GM23248 (cell line): ENCODE measurements around the gene F13B. TPM values are rescaled to one million over a fixed set of nuclear protein-coding genes. Genes with fewer than 3 reads are reported as not detected.
A peak's percentile ranks its signal among the peaks of the same experiment; 100 is the strongest.

Source experiments
- DNase-seq: peaks from one replicate; pipeline ENCODE4 v3.0.0-alpha.2; 2015
- H2AFZ ChIP-seq: fragments of 200-600 bp; sonication (generic); 2 replicates; pipeline ENCODE4 v1.6.1; 2016; ENCODE audit warnings: antibody characterized with exemption
- H3F3A ChIP-seq: fragments of 200-600 bp; sonication (generic); 2 replicates; pipeline ENCODE4 v1.6.1; 2016; ENCODE audit warnings: mild to moderate bottlenecking, antibody characterized with exemption, mixed run types; ENCODE audit not compliant: insufficient read depth
- H3K27ac ChIP-seq: fragments of 200-600 bp; sonication (generic); 2 replicates; pipeline ENCODE4 v1.5.1; 2016; ENCODE audit warnings: mild to moderate bottlenecking
- H3K27me3 ChIP-seq: fragments of 200-600 bp; sonication (generic); replicated peaks from 2 replicates; pipeline ENCODE4 v1.6.1; 2016; ENCODE audit warnings: mild to moderate bottlenecking; ENCODE audit not compliant: insufficient read depth
- H3K36me3 ChIP-seq: fragments of 200-600 bp; sonication (generic); 2 replicates; pipeline ENCODE4 v1.6.1; 2016; ENCODE audit warnings: low read depth, mild to moderate bottlenecking
- H3K4me1 ChIP-seq: fragments of 200-600 bp; sonication (generic); 2 replicates; pipeline ENCODE4 v1.6.1; 2016; ENCODE audit warnings: mild to moderate bottlenecking; ENCODE audit not compliant: insufficient read depth
- H3K4me2 ChIP-seq: fragments of 200-600 bp; sonication (generic); one replicate; pipeline ENCODE4 v1.6.1; 2016; ENCODE audit warnings: mild to moderate bottlenecking; ENCODE audit not compliant: unreplicated experiment
- H3K4me3 ChIP-seq: fragments of 200-600 bp; sonication (generic); 2 replicates; pipeline ENCODE4 v1.5.1; 2016; ENCODE audit warnings: mild to moderate bottlenecking
- H3K79me2 ChIP-seq: fragments of 200-600 bp; sonication (generic); 2 replicates; pipeline ENCODE4 v1.6.1; 2016; ENCODE audit warnings: mild to moderate bottlenecking; ENCODE audit not compliant: insufficient read depth
- H3K9ac ChIP-seq: fragments of 200-600 bp; sonication (generic); 2 replicates; pipeline ENCODE4 v1.6.1; 2016; ENCODE audit warnings: mild to moderate bottlenecking
- H3K9me2 ChIP-seq: fragments of 200-600 bp; sonication (generic); 2 replicates; pipeline ENCODE4 v1.6.1; 2016; ENCODE audit warnings: mixed run types, mild to moderate bottlenecking, moderate library complexity; ENCODE audit not compliant: insufficient read depth
- H3K9me3 ChIP-seq: fragments of 200-600 bp; sonication (generic); one replicate; pipeline ENCODE4 v1.6.1; 2017; ENCODE audit warnings: low read depth
- H4K20me1 ChIP-seq: fragments of 200-600 bp; sonication (generic); 2 replicates; pipeline ENCODE4 v1.6.0; 2016; ENCODE audit not compliant: insufficient read depth
- EZH2 ChIP-seq: fragments of 200-600 bp; sonication (generic); IDR thresholded peaks from 2 replicates; pipeline ENCODE4 v1.6.1; 2018; ENCODE audit warnings: antibody characterized with exemption, mild to moderate bottlenecking; ENCODE audit not compliant: insufficient read depth, poor library complexity, severe bottlenecking
- EZH2phosphoT487 ChIP-seq: fragments of 200-600 bp; sonication (generic); IDR thresholded peaks from 2 replicates; pipeline ENCODE4 v1.6.1; 2018; ENCODE audit warnings: antibody characterized with exemption, moderate library complexity, mild to moderate bottlenecking, low read depth; ENCODE audit not compliant: insufficient read depth
- WGBS, 2 experiments: methylation state at CpG; one replicate each; pipeline ENCODE4 v1.1.6; 2015 to 2017; ENCODE audit warnings: low lambda C conversion rate in 2 of 2, low coverage in 1 of 2; ENCODE audit errors: missing lambda C conversion rate in 2 of 2; 5-methylcytosine and 5-hydroxymethylcytosine counted together
- in situ Hi-C: fragments of 300-500 bp; cut with MboI; formaldehyde crosslinking; loops from 2 replicates; pipeline ENCODE4 v1.15.0; 2020
- polyA plus RNA-seq: library from polyadenylated mRNA; unstranded; fragments of >200 nt; fragmentation: Nextera tagmentation; extraction: Ambion mirVana; gene quantifications from 2 replicates; pipeline ENCODE4 v1.2.1, GENCODE V29; 2016
- total RNA-seq: library from RNA; depleted of rRNA; stranded (reverse); fragments of >200 nt; shearing (Covaris generic); gene quantifications from 2 replicates; pipeline ENCODE4 v1.2.3, GENCODE V29; 2014; rRNA removed

The F13B gene
- total RNA-seq (not detected in 2 replicates), polyA plus RNA-seq (not detected in 2 replicates)

GRCh38 chr1:197066719-197067456 lies at the start of gene F13B:
F13B (minus strand) TSS chr1:197067260; CDS start chr1:197067223, 37 bp downstream.
- no peaks in the 10 kb centered on the region for H3K27me3 ChIP-seq

DNA sequence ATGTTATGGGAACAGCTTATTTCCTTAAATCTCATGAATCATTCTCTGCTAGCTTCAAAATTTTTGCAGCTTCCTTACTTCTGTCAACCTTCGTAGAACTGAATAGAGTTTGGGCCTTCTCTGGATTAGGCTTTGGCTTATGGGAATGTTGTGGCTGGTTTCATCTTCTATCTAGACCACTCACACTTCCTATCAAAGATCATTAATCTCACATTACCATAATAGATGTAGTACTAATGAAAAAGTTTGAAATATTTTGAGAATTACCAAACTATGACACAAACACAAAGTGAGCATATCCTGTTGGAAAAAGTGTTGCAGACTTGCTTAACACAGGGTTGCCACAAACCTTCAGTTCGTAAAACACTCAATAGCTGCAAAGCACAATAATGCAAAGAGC lies 49.1 kb upstream of the F13B start:
- H3K9ac ChIP-seq = no peak overlapping the region
- no peaks in the 10 kb centered on the region for H3K79me2 ChIP-seq
- in situ Hi-C loops = no loop called here
- H3K27me3 ChIP-seq = no peaks in the 10 kb centered on the region
- TF ChIP-seq EZH2 (no peak), EZH2phosphoT487 (no peak)
- H3K4me3 ChIP-seq = no peak overlapping the region
- WGBS, 2 experiments = 100% methylated on average over 2 of the region's 2 CpGs
- no peak overlapping the region for H3K4me2 ChIP-seq
- no peaks in the 10 kb centered on the region for H3K9me3 ChIP-seq
- 0 out of 2 replicates have a peak, but pooled peaks cover 3% of the 10 kb centered on the region for H3K36me3 ChIP-seq
- H2AFZ ChIP-seq = peak overlapping the region; percentile 30; the same call in 1 of the 2 replicates
- H3K9me2 ChIP-seq = no peaks in the 10 kb centered on the region
- no peaks in the 10 kb centered on the region for H3K4me1 ChIP-seq
- DNase-seq = no peak
- H3F3A ChIP-seq = no peaks in the 10 kb centered on the region
- H4K20me1 ChIP-seq = no peaks in the 10 kb centered on the region
- no peak overlapping the region for H3K27ac ChIP-seq

More at GRCh38 chr1:197066719-197067456, at the start of gene F13B:
- no peak within 1 kb of the TSS for H3K9ac ChIP-seq
- no peak within 1 kb of the TSS for H3K4me3 ChIP-seq
- WGBS, 2 experiments = 63% methylated on average over 3 of the region's 3 CpGs
- peaks cover 13% of the 10 kb centered on the region; the same call in 1 of the 2 replicates for H3K4me1 ChIP-seq
- DNase-seq = no peak
- H2AFZ ChIP-seq = 0 out of 2 replicates have a peak within 1 kb of the TSS, but pooled peaks have one; percentile 5
- in situ Hi-C loops = no loop called here
- no peak within 1 kb of the TSS for H3K27ac ChIP-seq
- no peak within 1 kb of the TSS for H3K4me2 ChIP-seq
- no peaks in the 10 kb centered on the region for H4K20me1 ChIP-seq
- no peaks in the 10 kb centered on the region for H3K9me3 ChIP-seq
- no peaks in the 10 kb centered on the region; the same call in 1 of the 2 replicates for H3F3A ChIP-seq
- no peaks in the 10 kb centered on the region for H3K9me2 ChIP-seq
- no peaks in the 10 kb centered on the region for H3K79me2 ChIP-seq
- no peaks in the 10 kb centered on the region for H3K36me3 ChIP-seq
- TF ChIP-seq EZH2 = no peak
- TF ChIP-seq EZH2phosphoT487 = no peak

- WGBS, 2 experiments = 91 to 95% methylated on average over 1 of the region's 1 CpG
- H4K20me1 ChIP-seq = no peaks in the 10 kb centered on the region
- no peaks in the 10 kb centered on the region for H3K27me3 ChIP-seq
- no peaks in the 10 kb centered on the region for H3K4me1 ChIP-seq
- H3K9ac ChIP-seq = no peak overlapping the region
- H2AFZ ChIP-seq = no peak overlapping the region
- no peaks in the 10 kb centered on the region for H3K9me3 ChIP-seq
- H3K4me3 ChIP-seq = no peak overlapping the region
- no peak overlapping the region for H3K27ac ChIP-seq
- in situ Hi-C loops = no loop called here
- H3F3A ChIP-seq = no peaks in the 10 kb centered on the region
- no peak for DNase-seq
- no peaks in the 10 kb centered on the region; the same call in 1 of the 2 replicates for H3K79me2 ChIP-seq
- 0 out of 2 replicates have a peak, but pooled peaks cover 4% of the 10 kb centered on the region for H3K9me2 ChIP-seq
- no peak overlapping the region for H3K4me2 ChIP-seq
- no peaks in the 10 kb centered on the region; the same call in 1 of the 2 replicates for H3K36me3 ChIP-seq
- TF ChIP-seq EZH2 = no peak
- TF ChIP-seq EZH2phosphoT487 = no peak
These were observed 39.8 kb upstream of the F13B start for GRCh38 chr1:197106869-197107268.

GRCh38 chr1:197103300-197103699 lies 36.2 kb upstream of the F13B start:
- Histone ChIP-seq H3K9ac (no peak overlapping the region), H3K4me1 (peaks cover 3% of the 10 kb centered on the region; the same call in 1 of the 2 replicates), H3K4me3 (no peak overlapping the region), H2AFZ (0 out of 2 replicates have a peak overlapping the region, but pooled peaks have one; percentile 21), H3K79me2 (no peaks in the 10 kb centered on the region; the same call in 1 of the 2 replicates), H3F3A (no peaks in the 10 kb centered on the region), H3K4me2 (no peak overlapping the region), H3K27ac (no peak overlapping the region), H3K9me2 (0 out of 2 replicates have a peak, but pooled peaks cover 4% of the 10 kb centered on the region), H3K36me3 (no peaks in the 10 kb centered on the region; the same call in 1 of the 2 replicates), H4K20me1 (no peaks in the 10 kb centered on the region), H3K27me3 (no peaks in the 10 kb centered on the region), H3K9me3 (no peaks in the 10 kb centered on the region)
- no peak for DNase-seq
- TF ChIP-seq EZH2phosphoT487 = no peak
- no peak for TF ChIP-seq EZH2
- in situ Hi-C loops = no loop called here
- 96 to 99% methylated on average over 5 of the region's 5 CpGs for WGBS, 2 experiments
